ENCODE results near the gene CASP8AP2.

Gene CASP8AP2

GRCh38 chr6:89794324-89794723 lies 35.4 kb upstream of the CASP8AP2 start:
- H3F3A ChIP-seq (ENCODE audit: insufficient read depth, low read length) = no peaks in the 10 kb centered on the region
- no peaks in the 10 kb centered on the region for H3K9me2 ChIP-seq (replicated peaks; ENCODE audit: insufficient read depth, low read length)
- H3K4me2 ChIP-seq (ENCODE audit: low read depth, low read length) = no peak overlapping the region; the same call in 1 of the 2 replicates
- H3K4me3 ChIP-seq (ENCODE audit: low read length) = no peak overlapping the region
- peaks cover 20% of the 10 kb centered on the region for H3K4me1 ChIP-seq (ENCODE audit: low read length)
- H3K9me3 ChIP-seq (replicated peaks; ENCODE audit: insufficient read depth, low read length) = no peaks in the 10 kb centered on the region
- DNase-seq = no peak
- no peak overlapping the region for H2AFZ ChIP-seq (ENCODE audit: low read length)
- H3K36me3 ChIP-seq (replicated peaks; ENCODE audit: insufficient read depth, low read length) = peaks cover 6% of the 10 kb centered on the region
- no peak overlapping the region for H3K9ac ChIP-seq (ENCODE audit: low read length)
- no peaks in the 10 kb centered on the region for H4K20me1 ChIP-seq (ENCODE audit: insufficient read depth, low read length)
- H3K27ac ChIP-seq (ENCODE audit: low read length) = no peak overlapping the region
- H3K79me2 ChIP-seq (ENCODE audit: low read length) = peaks cover 45% of the 10 kb centered on the region
- TF ChIP-seq CTCF (IDR thresholded peaks at IDR 0.05; ENCODE audit: low read length) = no peak
- TF ChIP-seq EZH2phosphoT487 (IDR thresholded peaks at IDR 0.05; ENCODE audit: low read length) = no peak
- no peak for TF ChIP-seq EZH2 (optimal IDR thresholded peaks at IDR 0.05; ENCODE audit: low read depth, low read length)
- H3K27me3 ChIP-seq (replicated peaks; ENCODE audit: insufficient read depth, low read length) = no peaks in the 10 kb centered on the region

GRCh38 chr6:89797317-89797716 lies 32.4 kb upstream of the CASP8AP2 start:
- H3F3A ChIP-seq (ENCODE audit: insufficient read depth, low read length) = no peaks in the 10 kb centered on the region
- H3K27ac ChIP-seq (ENCODE audit: low read length) = no peak overlapping the region
- DNase-seq = no peak
- no peak overlapping the region for H3K4me3 ChIP-seq (ENCODE audit: low read length)
- no peaks in the 10 kb centered on the region for H4K20me1 ChIP-seq (ENCODE audit: insufficient read depth, low read length)
- H3K27me3 ChIP-seq (replicated peaks; ENCODE audit: insufficient read depth, low read length) = no peaks in the 10 kb centered on the region
- no peaks in the 10 kb centered on the region for H3K9me3 ChIP-seq (replicated peaks; ENCODE audit: insufficient read depth, low read length)
- H3K4me2 ChIP-seq (ENCODE audit: low read depth, low read length) = no peak overlapping the region
- H3K4me1 ChIP-seq (ENCODE audit: low read length) = peaks cover 20% of the 10 kb centered on the region
- no peak for TF ChIP-seq CTCF (IDR thresholded peaks at IDR 0.05; ENCODE audit: low read length)
- no peak for TF ChIP-seq EZH2phosphoT487 (IDR thresholded peaks at IDR 0.05; ENCODE audit: low read length)
- TF ChIP-seq EZH2 (optimal IDR thresholded peaks at IDR 0.05; ENCODE audit: low read depth, low read length) = no peak
- no peaks in the 10 kb centered on the region for H3K9me2 ChIP-seq (replicated peaks; ENCODE audit: insufficient read depth, low read length)
- no peak overlapping the region for H3K9ac ChIP-seq (ENCODE audit: low read length)
- peaks cover 6% of the 10 kb centered on the region for H3K36me3 ChIP-seq (replicated peaks; ENCODE audit: insufficient read depth, low read length)
- no peak overlapping the region for H2AFZ ChIP-seq (ENCODE audit: low read length)
- H3K79me2 ChIP-seq (ENCODE audit: low read length) = peaks cover 63% of the 10 kb centered on the region

- no peaks in the 10 kb centered on the region for H3F3A ChIP-seq (ENCODE audit: insufficient read depth, low read length)
- no peaks in the 10 kb centered on the region; the same call in 1 of the 2 replicates for H3K36me3 ChIP-seq (replicated peaks; ENCODE audit: insufficient read depth, low read length)
- no peak overlapping the region for H3K9ac ChIP-seq (ENCODE audit: low read length)
- no peak overlapping the region for H3K4me2 ChIP-seq (ENCODE audit: low read depth, low read length)
- no peak overlapping the region for H3K27ac ChIP-seq (ENCODE audit: low read length)
- no peaks in the 10 kb centered on the region for H3K9me2 ChIP-seq (replicated peaks; ENCODE audit: insufficient read depth, low read length)
- no peak for TF ChIP-seq CTCF (IDR thresholded peaks at IDR 0.05; ENCODE audit: low read length)
- TF ChIP-seq EZH2phosphoT487 (IDR thresholded peaks at IDR 0.05; ENCODE audit: low read length) = no peak
- TF ChIP-seq EZH2 (optimal IDR thresholded peaks at IDR 0.05; ENCODE audit: low read depth, low read length) = no peak
- no peak overlapping the region for H3K4me3 ChIP-seq (ENCODE audit: low read length)
- no peak for DNase-seq
- H3K27me3 ChIP-seq (replicated peaks; ENCODE audit: insufficient read depth, low read length) = no peaks in the 10 kb centered on the region
- H3K79me2 ChIP-seq (ENCODE audit: low read length) = peaks cover 62% of the 10 kb centered on the region
- no peaks in the 10 kb centered on the region for H3K9me3 ChIP-seq (replicated peaks; ENCODE audit: insufficient read depth, low read length)
- H3K4me1 ChIP-seq (ENCODE audit: low read length) = peaks cover 12% of the 10 kb centered on the region
- no peak overlapping the region for H2AFZ ChIP-seq (ENCODE audit: low read length)
- no peaks in the 10 kb centered on the region for H4K20me1 ChIP-seq (ENCODE audit: insufficient read depth, low read length)
Measured at GRCh38 chr6:89799096-89799495, 30.6 kb upstream of the CASP8AP2 start.
